AG09309 (cell line): ENCODE measurements around the gene CACNA1C.

Experiments used
- DNase-seq: peaks from one replicate; pipeline ENCODE4 v3.0.0-alpha.2; 2010; ENCODE audit warnings: low read depth
- H3K4me3 ChIP-seq: 2 replicates; pipeline ENCODE4 v1.5.1; 2011; ENCODE audit warnings: mild to moderate bottlenecking, low read depth, low read length, moderate library complexity; ENCODE audit not compliant: control insufficient read depth
- CTCF ChIP-seq: IDR thresholded peaks from 2 replicates; pipeline ENCODE4 v1.5.1; 2011; ENCODE audit warnings: mild to moderate bottlenecking, low read depth, low read length, inconsistent platforms; ENCODE audit not compliant: insufficient read depth, control insufficient read depth; ENCODE audit errors: missing control alignments

Gene CACNA1C

DNA sequence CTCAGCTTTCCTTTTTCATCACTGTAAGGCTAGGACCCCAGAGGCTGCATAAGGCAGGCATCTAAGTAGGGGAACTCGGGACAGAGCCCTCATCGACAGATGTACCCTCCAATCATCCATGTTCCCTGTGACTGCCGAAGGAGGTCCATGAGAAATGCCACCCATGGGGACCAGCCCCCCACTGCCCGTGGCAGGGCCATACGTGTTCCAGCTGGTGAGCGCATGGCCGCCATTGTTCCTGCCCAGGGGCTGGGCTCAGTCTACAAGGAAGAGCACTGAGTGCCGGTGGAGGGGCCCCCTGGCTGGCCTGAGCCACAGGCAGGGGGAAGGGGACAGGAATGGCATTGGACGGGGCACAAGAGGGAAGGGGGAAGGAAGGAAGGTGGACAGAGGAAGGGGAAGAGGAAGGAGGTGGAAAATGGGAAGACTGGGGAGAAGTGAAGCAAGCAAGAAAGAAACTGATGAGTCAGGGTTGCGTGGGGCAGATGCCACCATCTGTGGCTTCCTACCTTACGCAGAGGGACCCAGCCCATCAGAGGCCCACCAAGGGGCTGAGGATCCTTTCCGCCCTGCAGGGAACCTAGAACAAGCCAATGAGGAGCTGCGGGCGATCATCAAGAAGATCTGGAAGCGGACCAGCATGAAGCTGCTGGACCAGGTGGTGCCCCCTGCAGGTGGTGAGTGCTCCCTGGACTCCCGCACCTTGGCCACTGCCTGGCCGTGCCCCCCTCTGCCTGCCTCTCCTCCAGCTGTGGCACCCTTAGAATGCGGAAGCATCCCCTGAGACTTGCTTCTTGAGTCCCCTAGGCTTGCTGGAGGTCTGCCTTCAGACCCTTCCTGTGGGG lies 621.4 kb downstream of the CACNA1C start:
- no peak for DNase-seq
- H3K4me3 ChIP-seq: no peak overlapping the region
- no peak for TF ChIP-seq CTCF

GRCh38 chr12:2675776-2676175 lies 623.0 kb downstream of the CACNA1C start:
- TF ChIP-seq CTCF: no peak
- H3K4me3 ChIP-seq: no peak overlapping the region
- no peak for DNase-seq

- H3K4me3 ChIP-seq: no peak overlapping the region
- TF ChIP-seq CTCF: no peak
- DNase-seq: no peak
Observed at GRCh38 chr12:2677142-2677880, 624.5 kb downstream of the CACNA1C start.

DNA sequence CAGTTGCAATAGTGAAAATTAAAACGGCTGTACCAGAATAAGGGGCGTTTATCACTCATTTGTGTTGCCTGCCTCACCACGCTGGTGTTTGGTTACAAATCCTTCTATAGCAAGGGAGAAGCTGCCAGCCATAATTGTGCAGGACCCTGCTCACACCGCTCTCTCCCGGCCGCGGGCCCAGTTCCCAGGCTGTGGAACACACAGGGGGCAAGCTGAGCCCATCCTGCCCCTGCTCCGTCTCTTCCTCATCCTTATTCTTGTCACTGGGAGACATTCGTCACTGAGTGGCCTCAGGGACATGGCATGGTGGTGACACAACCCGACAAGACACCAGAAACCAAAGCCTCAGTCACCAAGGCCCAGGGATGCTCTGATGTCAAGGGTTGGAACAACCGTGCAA lies 625.6 kb downstream of the CACNA1C start:
- no peak for TF ChIP-seq CTCF
- H3K4me3 ChIP-seq: no peak overlapping the region
- DNase-seq: no peak

DNA sequence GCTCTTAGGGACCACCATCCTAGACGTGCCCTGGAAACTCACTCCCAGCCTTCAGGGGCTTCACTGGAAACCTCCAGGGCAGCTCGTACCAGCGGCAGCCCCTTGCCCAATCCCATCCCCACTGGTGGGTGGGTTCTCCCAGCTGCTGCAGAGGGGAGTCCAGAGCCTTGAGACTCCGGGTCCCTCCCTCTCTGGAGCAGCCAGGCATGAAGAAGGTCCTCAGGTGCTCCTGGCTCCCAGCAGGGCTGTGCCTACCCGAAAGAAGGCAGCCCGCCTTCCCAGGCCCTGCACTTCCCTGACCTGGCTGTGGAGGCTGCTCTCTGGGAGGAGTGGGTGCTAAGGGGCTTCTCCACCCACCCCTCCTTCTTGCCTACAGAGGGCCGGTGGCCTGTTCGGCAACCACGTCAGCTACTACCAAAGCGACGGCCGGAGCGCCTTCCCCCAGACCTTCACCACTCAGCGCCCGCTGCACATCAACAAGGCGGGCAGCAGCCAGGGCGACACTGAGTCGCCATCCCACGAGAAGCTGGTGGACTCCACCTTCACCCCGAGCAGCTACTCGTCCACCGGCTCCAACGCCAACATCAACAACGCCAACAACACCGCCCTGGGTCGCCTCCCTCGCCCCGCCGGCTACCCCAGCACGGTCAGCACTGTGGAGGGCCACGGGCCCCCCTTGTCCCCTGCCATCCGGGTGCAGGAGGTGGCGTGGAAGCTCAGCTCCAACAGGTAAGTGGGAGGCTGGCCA lies 626.5 kb downstream of the CACNA1C start:
- DNase-seq: no peak
- no peak overlapping the region for H3K4me3 ChIP-seq
- TF ChIP-seq CTCF: no peak

DNA sequence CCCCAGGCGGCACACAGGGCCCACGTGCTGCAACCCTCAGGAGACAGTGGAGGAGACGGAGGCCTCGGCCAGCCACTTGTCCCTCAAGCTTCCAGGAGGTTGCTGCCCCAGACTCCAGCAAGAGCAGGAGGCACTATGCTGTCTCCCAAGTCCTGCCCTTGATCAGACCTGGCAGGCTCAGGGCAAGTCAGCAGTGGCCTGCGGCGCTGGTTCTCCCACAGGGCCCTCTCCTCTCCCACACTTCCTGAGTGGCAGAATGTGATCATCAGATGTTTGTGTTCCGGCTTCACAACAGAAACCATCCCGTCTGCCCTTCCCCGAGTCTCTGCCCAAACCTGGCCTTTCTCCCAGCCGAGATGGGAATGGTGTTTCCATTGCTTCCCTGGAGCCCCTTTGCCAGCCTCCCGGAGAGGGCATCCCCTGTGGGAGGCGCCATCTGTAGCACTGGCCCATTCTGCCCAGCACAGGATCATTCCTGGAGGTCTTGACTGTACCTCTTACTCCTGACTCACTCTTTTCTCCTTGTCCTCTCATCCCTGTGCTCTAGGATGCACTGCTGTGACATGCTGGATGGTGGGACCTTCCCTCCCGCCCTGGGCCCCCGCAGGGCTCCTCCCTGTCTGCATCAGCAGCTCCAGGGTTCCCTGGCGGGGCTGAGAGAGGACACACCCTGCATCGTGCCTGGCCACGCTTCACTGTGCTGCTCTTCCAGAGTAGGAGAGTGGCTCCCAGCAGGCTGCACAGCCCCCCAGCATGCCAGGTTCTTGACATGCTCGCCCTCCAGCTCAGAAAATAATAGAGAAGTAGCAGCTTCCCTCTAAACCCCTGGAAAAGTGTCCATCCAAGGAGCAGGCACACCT lies 627.3 kb downstream of the CACNA1C start:
- no peak for DNase-seq
- no peak for TF ChIP-seq CTCF
- no peak overlapping the region for H3K4me3 ChIP-seq
